ENCODE results near the gene ACTN4.

GRCh38 chr19:38663957-38664502 lies 16.6 kb downstream of the ACTN4 start:
- TF ChIP-seq POLR2AphosphoS5 (IDR thresholded peaks at IDR 0.05; ENCODE audit: borderline replicate concordance, low read depth, low read length) (no peak), EZH2 (IDR thresholded peaks at IDR 0.05) (no peak)

All from SK-N-MC (cell line).